H9 (cell line): Measurements from ENCODE around the gene PAK5. TPM values are rescaled to one million over a fixed set of nuclear protein-coding genes. Genes with fewer than 3 reads are reported as not detected.

Source experiments
- DNase-seq: peaks from one replicate; pipeline ENCODE4 v3.0.0-alpha.2; 2017
- H2AFZ ChIP-seq: one replicate; pipeline ENCODE4 v1.6.1; 2013; ENCODE audit warnings: mild to moderate bottlenecking, low read length, control low read depth, moderate library complexity
- H2AK5ac ChIP-seq: 2 replicates; pipeline ENCODE4 v1.6.1; 2013; ENCODE audit warnings: low read length, control low read depth, mixed read lengths; ENCODE audit not compliant: insufficient read length
- H2BK120ac ChIP-seq: one replicate; pipeline ENCODE4 v1.6.1; 2013; ENCODE audit warnings: low read depth, mild to moderate bottlenecking, low read length, control low read depth, inconsistent platforms; ENCODE audit not compliant: poor library complexity, severe bottlenecking
- H2BK12ac ChIP-seq: 2 replicates; pipeline ENCODE4 v1.6.1; 2013; ENCODE audit warnings: low read length, control low read depth, mixed read lengths, low read depth; ENCODE audit not compliant: insufficient read length
- H2BK15ac ChIP-seq: 2 replicates; pipeline ENCODE4 v1.6.1; 2013; ENCODE audit warnings: low read depth, low read length, control low read depth
- H2BK20ac ChIP-seq: one replicate; pipeline ENCODE4 v1.6.1; 2013; ENCODE audit warnings: low read depth, mild to moderate bottlenecking, low read length, control low read depth, inconsistent platforms; ENCODE audit not compliant: poor library complexity, severe bottlenecking
- H2BK5ac ChIP-seq: 2 replicates; pipeline ENCODE4 v1.6.1; 2013; ENCODE audit warnings: low read length, control low read depth, mixed read lengths; ENCODE audit not compliant: insufficient read length
- H3K14ac ChIP-seq: 2 replicates; pipeline ENCODE4 v1.6.1; 2013; ENCODE audit warnings: low read length, control low read depth; ENCODE audit not compliant: insufficient read depth
- H3K18ac ChIP-seq: 2 replicates; pipeline ENCODE4 v1.6.1; 2013; ENCODE audit warnings: low read depth, mild to moderate bottlenecking, mixed read lengths, low read length, control low read depth; ENCODE audit not compliant: insufficient read length
- H3K23ac ChIP-seq: 2 replicates; pipeline ENCODE4 v1.6.1; 2013; ENCODE audit warnings: low read length, control low read depth, mixed read lengths, low read depth; ENCODE audit not compliant: insufficient read length
- H3K23me2 ChIP-seq: 2 replicates; pipeline ENCODE4 v1.6.1; 2013; ENCODE audit warnings: low read depth, mild to moderate bottlenecking, mixed read lengths, low read length, control low read depth; ENCODE audit not compliant: insufficient read length, poor library complexity, severe bottlenecking
- H3K27ac ChIP-seq: 2 replicates; pipeline ENCODE4 v1.5.1; 2013; ENCODE audit warnings: low read length, control low read depth, mixed read lengths, low read depth; ENCODE audit not compliant: insufficient read length
- H3K27me3 ChIP-seq: 2 replicates; pipeline ENCODE4 v1.6.1; 2013; ENCODE audit warnings: low read length, control low read depth, inconsistent platforms; ENCODE audit not compliant: insufficient read depth
- H3K4ac ChIP-seq: 2 replicates; pipeline ENCODE4 v1.6.1; 2013; ENCODE audit warnings: low read depth, mild to moderate bottlenecking, control low read depth, inconsistent platforms, low read length, moderate library complexity
- H3K4me1 ChIP-seq: 2 replicates; pipeline ENCODE4 v1.6.1; 2013; ENCODE audit warnings: low read length, control low read depth, inconsistent platforms; ENCODE audit not compliant: insufficient read depth
- H3K4me2 ChIP-seq: 2 replicates; pipeline ENCODE4 v1.6.1; 2013; ENCODE audit warnings: low read length, control low read depth, mixed read lengths; ENCODE audit not compliant: insufficient read length, insufficient read depth
- H3K56ac ChIP-seq: 2 replicates; pipeline ENCODE4 v1.6.1; 2013; ENCODE audit warnings: low read depth, mild to moderate bottlenecking, mixed read lengths, low read length, control low read depth; ENCODE audit not compliant: insufficient read length
- H3K79me1 ChIP-seq: 2 replicates; pipeline ENCODE4 v1.6.1; 2013; ENCODE audit warnings: low read depth, mild to moderate bottlenecking, moderate library complexity, low read length, control low read depth, inconsistent platforms; ENCODE audit not compliant: insufficient read depth, poor library complexity, severe bottlenecking
- H3K79me2 ChIP-seq: 2 replicates; pipeline ENCODE4 v1.6.1; 2013; ENCODE audit warnings: low read length, control low read depth, inconsistent platforms; ENCODE audit not compliant: insufficient read depth
- H3K9ac ChIP-seq: 2 replicates; pipeline ENCODE4 v1.6.1; 2013; ENCODE audit warnings: low read length, control low read depth, mixed read lengths; ENCODE audit not compliant: insufficient read length; ENCODE audit errors: extremely low read depth
- H3K9me3 ChIP-seq: one replicate; pipeline ENCODE4 v1.6.1; 2013; ENCODE audit warnings: low read depth, low read length, inconsistent platforms; ENCODE audit not compliant: control insufficient read depth
- H3T11ph ChIP-seq: one replicate; pipeline ENCODE4 v1.6.1; 2013; ENCODE audit warnings: mild to moderate bottlenecking, low read length, control low read depth, inconsistent platforms
- H4K20me1 ChIP-seq: one replicate; pipeline ENCODE4 v1.6.1; 2013; ENCODE audit not compliant: control insufficient read depth, insufficient read length, insufficient read depth
- H4K5ac ChIP-seq: 2 replicates; pipeline ENCODE4 v1.6.1; 2013; ENCODE audit warnings: low read depth, mild to moderate bottlenecking, mixed read lengths, low read length, control low read depth; ENCODE audit not compliant: insufficient read length
- H4K8ac ChIP-seq: replicated peaks from 2 replicates; pipeline ENCODE4 v1.6.1; 2013; ENCODE audit warnings: low read length, control low read depth, mixed read lengths, low read depth; ENCODE audit not compliant: insufficient read length
- H4K91ac ChIP-seq: 2 replicates; pipeline ENCODE4 v1.6.1; 2013; ENCODE audit warnings: low read depth, mild to moderate bottlenecking, moderate library complexity, mixed read lengths, low read length, control low read depth; ENCODE audit not compliant: insufficient read length
- H3K27ac Mint-ChIP-seq, 3 experiments: 2 replicates in 2 of 3; 3 replicates in 1 of 3; pipeline ENCODE4 v1.8.0; 2020 to 2021; ENCODE audit warnings: mixed read lengths in 3 of 3, mild to moderate bottlenecking in 1 of 3, moderate library complexity in 1 of 3
- H3K27me3 Mint-ChIP-seq: 2 replicates; pipeline ENCODE4 v1.8.0; 2021; ENCODE audit warnings: low read depth, mild to moderate bottlenecking, moderate library complexity, mixed read lengths
- H3K36me3 Mint-ChIP-seq, 3 experiments: 2 replicates in 2 of 3; 3 replicates in 1 of 3; pipeline ENCODE4 v1.8.0; 2020 to 2021; ENCODE audit warnings: low read depth in 3 of 3, mixed read lengths in 3 of 3; ENCODE audit not compliant: insufficient read depth in 1 of 3
- H3K4me1 Mint-ChIP-seq, 2 experiments: 2 replicates each; pipeline ENCODE4 v1.8.0; 2020; ENCODE audit warnings: mixed read lengths in 2 of 2
- H3K4me3 Mint-ChIP-seq, 2 experiments: 2 replicates in 1 of 2; 3 replicates in 1 of 2; pipeline ENCODE4 v1.8.0; 2020 to 2021; ENCODE audit warnings: mild to moderate bottlenecking in 2 of 2, mixed read lengths in 2 of 2, moderate library complexity in 1 of 2
- H3K9me3 Mint-ChIP-seq, 2 experiments: 2 replicates in 1 of 2; 3 replicates in 1 of 2; pipeline ENCODE4 v1.8.0; 2020; ENCODE audit warnings: mild to moderate bottlenecking in 2 of 2, mixed read lengths in 2 of 2, moderate library complexity in 1 of 2
- CTCF ChIP-seq: fragments of 200-600 bp; sonication (generic); conservative IDR thresholded peaks from 3 replicates; pipeline ENCODE4 v1.8.0; 2021; ENCODE audit warnings: antibody characterized with exemption, mild to moderate bottlenecking
- WGBS: extraction: QIAGEN DNeasy Blood & Tissue Kit; methylation state at CpG from one replicate; pipeline ENCODE4 v1.1.7; 2013; ENCODE audit warnings: missing lambda C conversion rate, low lambda C conversion rate, mixed read lengths; ENCODE audit not compliant: insufficient read length; ENCODE audit errors: extremely low coverage; 5-methylcytosine and 5-hydroxymethylcytosine counted together
- total RNA-seq: library from RNA; stranded (reverse); gene quantifications from 2 replicates; pipeline ENCODE4 v1.2.1, GENCODE V29; 2021

PAK5 gene
- total RNA-seq, 1 experiment from 2014 or later = 0.20 TPM

GRCh38 chr20:9755301-9755700 lies 83.6 kb downstream of the PAK5 start:
- Histone ChIP-seq H2BK5ac (no peak overlapping the region), H3K79me2 (no peaks in the 10 kb centered on the region), H3T11ph (no peak overlapping the region), H2BK120ac (no peak overlapping the region), H3K14ac (no peak overlapping the region; the same call in 1 of the 2 replicates), H3K56ac (no peak overlapping the region), H3K23me2 (no peaks in the 10 kb centered on the region), H2AK5ac (no peak overlapping the region), H2BK15ac (no peak overlapping the region), H3K23ac (no peak overlapping the region), H4K91ac (no peak overlapping the region), H2BK12ac (no peak overlapping the region), H4K20me1 (no peaks in the 10 kb centered on the region), H4K8ac (no peak overlapping the region), H3K4ac (no peak overlapping the region), H3K27ac (no peak overlapping the region), H2BK20ac (no peak overlapping the region), H3K18ac (no peak overlapping the region), H3K79me1 (no peaks in the 10 kb centered on the region), H3K4me1 (peaks cover 2% of the 10 kb centered on the region; the same call in 1 of the 2 replicates), H3K9me3 (no peaks in the 10 kb centered on the region), H4K5ac (no peak overlapping the region), H3K27me3 (no peaks in the 10 kb centered on the region), H2AFZ (no peak overlapping the region), H3K4me2 (no peak overlapping the region), H3K9ac (no peak overlapping the region)
- Mint-ChIP-seq H3K36me3 (no peaks in the 10 kb centered on the region), H3K4me3 (no peak overlapping the region), H3K27me3 (no peaks in the 10 kb centered on the region), H3K27ac (no peak overlapping the region), H3K4me1 (peaks cover 18 to 24% of the 10 kb centered on the region in 2 experiments), H3K9me3 (no peaks in the 10 kb centered on the region)
- DNase-seq = no peak
- no CpG with 5 or more reads among the region's 1 CpG for WGBS
- no peak for TF ChIP-seq CTCF
